ENCODE results near the gene PRKAR2A.
"Not testable (repeated sequence)": the region's sequence is repeated elsewhere in the genome, so short reads cannot be mapped to it uniquely, and the experiment has no call there.

The PRKAR2A gene

GRCh38 chr3:48837163-48837562, 10.5 kb downstream of the PRKAR2A start:
- DNase-seq (ENCODE audit: low spot score) = no peak

DNA sequence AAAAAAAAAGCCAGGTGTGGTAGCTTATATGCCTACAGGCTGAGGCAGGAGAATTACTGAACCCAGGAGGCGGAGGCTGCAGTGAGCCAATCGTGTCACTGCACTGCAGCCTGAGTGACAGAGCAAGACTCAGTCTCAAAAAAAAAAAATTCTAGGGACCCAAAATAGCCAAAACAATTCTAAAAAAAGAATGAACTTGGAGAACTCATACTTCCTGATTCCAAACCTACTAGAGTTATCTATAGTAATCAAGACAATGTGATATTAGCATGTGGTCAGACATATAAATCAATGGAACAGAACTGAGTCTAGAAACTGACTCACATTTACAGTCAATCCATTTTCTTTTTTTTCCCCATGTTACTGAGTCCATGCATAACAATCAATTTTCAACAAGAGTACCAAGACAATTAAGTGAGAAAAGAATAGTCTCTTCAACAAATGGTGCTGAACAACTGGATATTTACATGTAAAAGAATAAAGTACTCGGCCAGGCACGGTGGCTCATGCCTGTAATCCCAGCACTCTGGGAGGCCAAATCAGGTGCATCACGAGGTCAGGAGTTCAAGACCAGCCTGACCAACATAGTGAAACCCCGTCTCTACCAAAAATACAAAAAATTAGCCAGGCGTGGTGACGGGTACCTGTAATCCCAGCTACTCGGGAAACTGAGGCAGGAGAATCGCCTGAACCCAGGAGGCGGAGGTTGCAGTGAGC, 11.9 kb downstream of the PRKAR2A start:
- DNase-seq (ENCODE audit: low spot score) = no peak

DNA sequence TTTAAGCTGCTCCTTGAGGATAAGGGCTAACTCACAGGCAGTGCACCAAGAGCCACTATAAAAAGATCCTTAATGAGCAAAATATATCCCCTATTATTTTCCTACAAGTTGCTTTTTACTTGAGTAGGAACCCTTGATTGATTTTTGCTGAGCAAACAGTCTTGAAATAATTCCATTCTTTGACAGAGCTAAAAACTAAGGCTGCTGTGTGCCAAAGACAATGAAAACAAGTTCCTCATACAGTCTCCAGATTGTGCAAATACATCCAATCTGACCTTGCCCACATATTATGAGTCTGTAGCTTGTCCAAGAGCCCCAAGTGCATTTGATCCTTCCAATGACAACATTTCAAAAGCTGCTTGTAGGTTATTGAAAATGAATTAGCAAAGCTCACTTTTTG, 15.0 kb downstream of the PRKAR2A start:
- no peak for DNase-seq (ENCODE audit: low spot score)

DNA sequence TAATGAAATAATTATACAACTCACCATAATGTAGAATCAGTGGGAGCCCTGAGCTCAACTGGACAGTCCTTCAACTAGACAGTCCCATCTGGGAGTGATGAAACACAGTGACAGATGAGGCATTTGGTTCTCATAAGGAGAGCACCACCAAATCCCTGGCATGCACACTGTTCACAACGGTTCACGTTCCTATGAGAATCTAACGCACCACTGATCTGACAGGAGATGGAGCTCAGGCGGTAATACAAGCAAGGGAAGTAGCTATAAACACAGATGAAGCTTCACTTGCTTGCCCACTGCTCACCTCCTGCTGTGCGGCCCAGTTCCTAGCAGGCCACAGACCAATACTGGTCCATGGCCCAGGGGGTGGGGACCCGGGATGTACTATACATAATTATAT, 17.0 kb downstream of the PRKAR2A start:
- DNase-seq (ENCODE audit: low spot score) = no peak

DNA sequence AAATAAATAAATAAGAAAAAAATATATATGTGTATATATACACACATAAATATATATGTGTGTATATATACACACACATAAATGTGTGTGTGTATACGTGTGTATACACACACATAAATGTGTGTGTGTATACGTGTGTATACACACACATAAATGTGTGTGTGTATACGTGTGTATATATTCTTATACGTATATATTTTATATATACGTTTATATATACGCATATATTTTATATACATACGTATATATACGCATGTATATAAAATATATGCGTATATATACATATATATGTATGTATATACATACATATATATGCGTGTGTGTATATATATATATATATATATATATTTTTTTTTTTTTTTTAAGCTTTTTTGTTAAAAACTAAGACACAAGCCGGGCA, 18.1 kb downstream of the PRKAR2A start:
- not testable (repeated sequence) for DNase-seq (ENCODE audit: low spot score)

DNA sequence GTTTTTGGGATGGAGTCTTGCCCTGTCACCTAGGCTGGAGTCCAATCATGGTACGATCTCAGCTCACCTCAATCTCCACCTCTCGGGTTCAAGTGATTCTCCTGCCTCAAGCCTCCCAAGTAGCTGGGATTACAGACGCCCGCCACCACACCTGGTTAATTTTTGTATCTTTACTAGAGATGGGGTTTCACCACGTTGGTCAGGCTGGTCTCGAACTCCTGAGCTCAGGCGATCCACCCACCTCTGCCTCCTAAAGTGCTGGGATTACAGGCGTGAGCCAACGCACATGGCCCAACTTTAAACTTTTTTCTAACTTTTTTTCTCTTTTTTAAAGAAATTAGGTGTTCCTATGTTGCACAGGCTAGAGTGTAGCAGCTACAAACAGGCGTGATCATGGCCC, 19.8 kb downstream of the PRKAR2A start:
- not testable (repeated sequence) for DNase-seq (ENCODE audit: low spot score)

GRCh38 chr3:48826451-48826850, 21.2 kb downstream of the PRKAR2A start:
- DNase-seq (ENCODE audit: low spot score) = no peak

GRCh38 chr3:48820612-48821324, 26.9 kb downstream of the PRKAR2A start:
- no peak for DNase-seq (ENCODE audit: low spot score)

DNA sequence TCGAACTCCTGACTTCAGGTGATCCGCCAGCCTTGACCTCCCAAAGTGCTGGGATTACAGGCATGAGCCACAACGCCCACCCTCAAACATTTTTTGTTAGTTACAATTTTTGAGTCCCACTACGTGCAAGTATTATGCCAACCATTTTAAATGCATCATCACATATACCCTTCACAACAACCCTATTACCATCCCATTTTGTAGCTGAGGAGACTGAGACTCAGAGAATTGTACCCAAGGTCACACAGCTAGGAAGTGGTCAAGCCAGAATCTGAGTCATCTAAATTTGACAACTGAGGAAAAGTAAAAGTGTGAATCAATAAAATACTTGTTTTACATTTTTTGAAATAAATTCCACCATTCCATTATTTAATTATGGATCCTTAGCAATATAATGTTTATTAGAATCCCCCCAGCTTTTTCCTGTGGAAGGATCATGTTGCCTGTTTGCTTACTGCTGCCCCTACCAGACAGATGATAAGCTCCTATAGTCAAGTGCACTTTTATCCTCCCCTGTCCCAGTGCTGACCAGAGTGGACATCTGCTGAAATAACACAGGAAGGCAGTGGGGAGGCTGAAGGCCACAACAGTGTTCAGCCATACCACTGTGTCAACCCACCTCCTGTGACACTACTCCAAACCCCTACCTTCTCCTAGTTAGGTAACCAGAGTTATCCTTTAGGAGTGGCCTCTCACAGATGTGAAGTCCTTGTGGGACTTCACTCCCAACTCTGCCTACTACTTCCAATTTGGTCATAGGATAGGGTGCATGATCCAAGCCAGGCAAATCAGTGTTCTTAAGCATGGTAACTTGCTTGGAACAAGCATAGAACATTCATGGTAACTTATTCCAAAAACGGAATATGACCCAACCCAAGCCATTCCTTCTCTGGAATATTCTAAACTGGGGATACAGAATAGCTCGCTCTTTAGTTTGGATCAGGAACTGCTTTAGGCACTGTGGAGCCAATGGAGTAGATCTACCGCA, 28.1 kb downstream of the PRKAR2A start:
- DNase-seq (ENCODE audit: low spot score) = no peak

GRCh38 chr3:48811524-48811923, 36.1 kb downstream of the PRKAR2A start:
- DNase-seq (ENCODE audit: low spot score) = no peak

- DNase-seq (ENCODE audit: low spot score) = no peak
Observed at GRCh38 chr3:48804930-48805329, 42.7 kb downstream of the PRKAR2A start.

DNA sequence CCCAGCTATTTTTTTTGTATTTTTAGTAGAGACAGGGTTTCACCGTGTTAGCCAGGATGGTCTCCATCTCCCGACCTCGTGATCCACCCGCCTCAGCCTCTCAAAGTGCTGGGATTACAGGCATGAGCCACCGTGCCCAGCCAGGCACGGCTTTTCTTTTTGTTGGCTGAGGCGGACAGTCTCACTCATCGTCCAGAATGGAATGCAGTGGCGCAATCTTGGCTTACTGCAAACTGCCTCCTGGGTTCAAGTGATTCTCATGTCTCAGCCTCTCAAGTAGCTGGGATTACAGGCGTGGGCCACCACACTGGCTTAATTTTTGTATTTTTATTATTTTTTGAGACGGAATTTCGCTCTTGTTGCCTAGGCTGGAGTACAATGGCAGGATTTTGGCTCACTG, 46.8 kb downstream of the PRKAR2A start:
- DNase-seq (ENCODE audit: low spot score) = not testable (repeated sequence)

- no peak for DNase-seq (ENCODE audit: low spot score)
Observed at GRCh38 chr3:48798998-48799397, 48.7 kb downstream of the PRKAR2A start.

- DNase-seq (ENCODE audit: low spot score) = no peak
Observed at GRCh38 chr3:48797626-48798025, 50.0 kb downstream of the PRKAR2A start.

DNA sequence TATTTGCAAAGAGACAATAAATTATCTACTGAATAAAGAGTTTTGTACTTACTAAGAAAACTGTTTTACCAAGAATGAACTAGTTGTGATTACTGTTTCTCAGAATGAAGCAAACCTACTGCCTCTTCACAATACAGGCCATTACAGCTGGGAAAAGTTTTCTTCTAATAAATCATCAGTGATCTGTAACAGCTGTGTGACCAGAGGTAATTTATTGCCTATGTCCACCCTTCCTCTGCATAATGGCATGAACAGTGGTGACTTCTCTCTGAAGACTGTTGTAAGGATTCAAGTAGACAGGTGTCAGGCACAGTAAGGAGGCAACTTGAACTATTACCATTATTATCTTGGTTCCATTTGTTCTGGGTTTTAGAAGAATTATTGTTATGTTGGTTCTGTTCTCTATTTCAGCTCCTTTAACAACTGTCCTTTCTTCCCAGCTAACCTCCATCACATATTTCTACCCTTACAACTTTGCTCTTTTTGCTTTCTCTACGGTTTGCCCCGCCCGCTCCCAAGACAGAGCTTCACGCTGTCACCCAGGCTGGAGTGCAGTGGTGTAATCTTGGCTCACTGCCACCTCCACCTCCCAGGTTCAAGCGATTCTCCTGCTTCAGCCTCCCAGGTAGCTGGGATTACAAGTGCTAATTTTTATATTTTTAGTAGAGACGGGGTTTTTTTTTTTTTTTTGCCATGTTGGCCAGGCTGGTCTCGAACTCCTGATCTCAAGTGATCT, 51.5 kb downstream of the PRKAR2A start:
- no peak for DNase-seq (ENCODE audit: low spot score)

DNA sequence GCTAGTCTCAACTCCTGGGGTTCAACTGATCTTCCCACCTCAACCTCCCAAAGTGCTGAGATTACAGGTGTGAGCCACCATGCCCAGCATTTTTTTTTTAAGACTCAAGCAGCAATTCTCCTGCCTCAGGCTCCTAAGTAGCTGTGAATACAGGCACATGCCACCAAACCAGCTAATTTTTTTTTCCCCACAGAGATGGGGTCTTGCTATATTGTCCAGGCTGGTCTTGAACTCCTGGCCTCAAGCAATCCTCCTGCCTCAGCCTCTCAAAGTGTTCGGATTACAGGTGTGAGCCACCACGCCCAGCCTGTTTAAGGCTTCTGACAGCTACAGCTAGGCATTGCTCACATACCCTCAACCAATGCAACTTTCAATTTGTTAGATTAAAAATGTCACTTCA, 54.2 kb downstream of the PRKAR2A start:
- DNase-seq (ENCODE audit: low spot score) = not testable (repeated sequence)

DNA sequence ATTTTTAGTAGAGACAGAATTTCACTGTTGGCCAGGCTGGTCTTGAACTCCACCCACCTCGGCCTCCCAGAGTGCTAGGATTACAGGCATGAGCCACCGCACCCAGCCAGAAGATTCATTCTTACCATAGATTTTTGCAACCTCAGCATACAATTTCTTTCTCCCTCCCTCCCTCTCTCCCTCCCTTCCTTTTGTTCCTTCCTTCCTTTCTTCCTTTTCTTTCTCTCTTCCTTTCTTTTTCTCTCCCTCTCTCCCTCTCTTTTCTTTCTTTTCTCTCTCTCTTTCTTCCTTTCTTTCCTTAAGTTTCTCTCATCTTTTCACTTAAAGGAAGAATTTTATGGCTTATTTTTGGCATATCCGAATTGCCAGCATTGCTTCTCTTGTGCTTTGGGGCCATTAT, 58.0 kb downstream of the PRKAR2A start:
- DNase-seq (ENCODE audit: low spot score) = no peak

DNA sequence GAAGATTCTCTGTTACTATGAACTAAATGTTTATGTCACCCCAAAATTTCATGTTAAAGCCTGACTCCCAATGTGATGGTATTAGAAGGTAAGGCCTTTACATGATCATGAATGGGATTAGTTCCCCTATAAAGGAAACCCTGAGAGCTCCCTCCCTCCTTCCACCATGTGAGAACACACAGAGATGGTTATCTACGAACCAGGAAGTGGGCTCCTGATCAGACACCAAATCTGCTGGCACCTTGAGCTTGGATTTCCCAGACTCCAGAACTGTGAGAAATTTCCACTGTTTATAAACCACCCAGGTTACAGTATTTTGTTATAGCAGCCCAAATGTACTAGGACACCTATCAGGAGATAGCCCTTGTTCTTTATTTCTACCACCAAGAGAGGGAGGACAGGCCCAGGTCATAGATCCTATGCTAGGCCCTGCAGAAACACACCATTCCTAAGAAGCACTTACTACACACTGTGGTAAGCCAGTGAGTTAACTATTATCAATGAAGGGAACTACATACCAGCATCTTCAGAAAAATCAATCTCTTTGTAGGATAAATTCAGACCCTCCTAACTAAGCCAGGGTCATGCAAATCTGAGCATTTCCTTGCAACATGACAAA, 59.0 kb downstream of the PRKAR2A start:
- no peak for DNase-seq (ENCODE audit: low spot score)

GRCh38 chr3:48784426-48785120, 63.1 kb downstream of the PRKAR2A start:
- DNase-seq (ENCODE audit: low spot score) = no peak

GRCh38 chr3:48783304-48783703, 64.4 kb downstream of the PRKAR2A start:
- no peak for DNase-seq (ENCODE audit: low spot score)

All from SK-N-DZ (cell line).